CD4-positive, alpha-beta T cell (primary cell): ENCODE data around the gene LBH. TPM values are rescaled to one million over a fixed set of nuclear protein-coding genes. Genes with fewer than 3 reads are reported as not detected.

ENCODE experiments used
- ATAC-seq: fragments of 200-7000 bp; cut with Tn5 transposase; one replicate; pipeline ENCODE4 v1.10.0; 2022; ENCODE audit warnings: mild to moderate bottlenecking; ENCODE audit not compliant: poor library complexity
- CTCF ChIA-PET: fragments of 350-600 bp; sonication (Branson Sonifier 250); formaldehyde crosslinking; loops from one replicate; lab custom pipeline; 2021; ENCODE audit warnings: antibody characterized with exemption, inconsistent platforms; lab: Charles Lee
- POLR2A ChIA-PET: fragments of 350-600 bp; sonication (Branson Sonifier 250); formaldehyde crosslinking; loops from one replicate; lab custom pipeline; 2021; ENCODE audit warnings: antibody characterized with exemption, inconsistent platforms; lab: Charles Lee
- DNase-seq, 14 experiments: peaks; one replicate each; pipeline ENCODE4 v3.0.0-alpha.2; 2013 to 2020; ENCODE audit warnings: mixed read lengths in 2 of 14
- H3K27ac ChIP-seq, 2 donors: one replicate each; pipeline versions ENCODE4 v1.5.1 to v1.7.0; 2013; ENCODE audit warnings: low read length in 2 of 2, low read depth in 1 of 2, mild to moderate bottlenecking in 1 of 2
- H3K27me3 ChIP-seq, 2 experiments: 1 replicate in 1 of 2; 2 replicates in 1 of 2; pipeline versions ENCODE4 v1.6.1 to v1.7.0; 2013; ENCODE audit warnings: low read length in 2 of 2, control low read depth in 1 of 2, mild to moderate bottlenecking in 1 of 2, moderate library complexity in 1 of 2; ENCODE audit not compliant: insufficient read depth in 2 of 2, control insufficient read depth in 1 of 2
- H3K36me3 ChIP-seq: one replicate; pipeline ENCODE4 v1.6.1; 2013; ENCODE audit warnings: low read length, control low read depth; ENCODE audit not compliant: insufficient read depth
- H3K4me1 ChIP-seq: one replicate; pipeline ENCODE4 v1.6.1; 2013; ENCODE audit warnings: low read length, control low read depth; ENCODE audit not compliant: insufficient read depth
- H3K4me3 ChIP-seq: one replicate; pipeline ENCODE4 v1.5.1; 2013; ENCODE audit warnings: mild to moderate bottlenecking, low read length, moderate library complexity
- H3K9me3 ChIP-seq, 2 experiments: 1 replicate in 1 of 2; 2 replicates in 1 of 2; pipeline versions ENCODE4 v1.6.1 to v1.7.0; 2013; ENCODE audit warnings: low read length in 2 of 2, mild to moderate bottlenecking in 2 of 2, control low read depth in 1 of 2, moderate library complexity in 1 of 2; ENCODE audit not compliant: control insufficient read depth in 1 of 2, insufficient read depth in 1 of 2
- H3K27ac Mint-ChIP-seq: one replicate; pipeline ENCODE4 v1.8.0; 2020; ENCODE audit warnings: mixed read lengths
- H3K27me3 Mint-ChIP-seq: one replicate; pipeline ENCODE4 v1.8.0; 2021; ENCODE audit warnings: mixed read lengths
- H3K36me3 Mint-ChIP-seq: one replicate; pipeline ENCODE4 v1.8.0; 2021; ENCODE audit warnings: low read depth, mixed read lengths
- H3K4me1 Mint-ChIP-seq: one replicate; pipeline ENCODE4 v1.8.0; 2021; ENCODE audit warnings: low read depth, mixed read lengths
- H3K4me3 Mint-ChIP-seq: one replicate; pipeline ENCODE4 v1.8.0; 2020; ENCODE audit warnings: mild to moderate bottlenecking, mixed read lengths
- H3K9me3 Mint-ChIP-seq: one replicate; pipeline ENCODE4 v1.8.0; 2020; ENCODE audit warnings: mixed read lengths
- CTCF ChIP-seq: fragments of 200-600 bp; IDR thresholded peaks from one replicate; pipeline ENCODE4 v1.8.0; 2022; ENCODE audit warnings: antibody characterized with exemption, mild to moderate bottlenecking
- intact Hi-C, 2 experiments: fragments of 100-400 bp; cut with DNase I in 1 of 2; cut with micrococcal nuclease in 1 of 2; formaldehyde crosslinking; loops; one replicate each; pipeline versions ENCODE4 v1.15.1 to v1.9.0; 2023 to 2025; cut with DNase I, micrococcal nuclease
- total RNA-seq, 174 experiments: library from RNA in 2 of 174; stranded (reverse) in 2 of 174; gene quantifications; one replicate each; pipeline ENCODE4 v1.2.3 and lab custom pipeline; 2021 to 2026

The LBH gene
- total RNA-seq, 2 experiments from 2014 or later: 131 to 135 TPM

GRCh38 chr2:30283931-30284565 is 52.7 kb downstream of the LBH start:
- Mint-ChIP-seq H3K27me3 (no peaks in the 10 kb centered on the region), H3K36me3 (no peaks in the 10 kb centered on the region), H3K9me3 (no peaks in the 10 kb centered on the region), H3K4me3 (no peak overlapping the region), H3K27ac (no peak overlapping the region), H3K4me1 (peaks cover 35% of the 10 kb centered on the region)
- no peak for TF ChIP-seq CTCF
- no peaks in the 10 kb centered on the region for H3K27me3 ChIP-seq
- intact Hi-C loops: no loop called here
- no peak overlapping the region for H3K27ac ChIP-seq
- no peaks in the 10 kb centered on the region for H3K9me3 ChIP-seq
- H3K36me3 ChIP-seq: no peaks in the 10 kb centered on the region
- DNase-seq (no peak), ATAC-seq (no peak)
- ChIA-PET POLR2A (no interaction called here), CTCF (no interaction called here)
- H3K4me3 ChIP-seq: no peak overlapping the region
- peaks cover 10% of the 10 kb centered on the region for H3K4me1 ChIP-seq

- Mint-ChIP-seq H3K4me3 (no peak overlapping the region), H3K9me3 (no peaks in the 10 kb centered on the region), H3K27me3 (no peaks in the 10 kb centered on the region), H3K27ac (no peak overlapping the region), H3K4me1 (peaks cover 34% of the 10 kb centered on the region), H3K36me3 (no peaks in the 10 kb centered on the region)
- no peaks in the 10 kb centered on the region for H3K36me3 ChIP-seq
- H3K4me1 ChIP-seq: peaks cover 10% of the 10 kb centered on the region
- CTCF ChIA-PET: no interaction called here
- ATAC-seq: no peak
- H3K4me3 ChIP-seq: no peak overlapping the region
- POLR2A ChIA-PET: interaction anchor here (1.7 kb wide), 1 partner anchor 17 kb away, joined by 5 read pairs; no protein-coding TSS in a partner anchor
- H3K9me3 ChIP-seq: no peaks in the 10 kb centered on the region
- H3K27me3 ChIP-seq: no peaks in the 10 kb centered on the region
- no peak for TF ChIP-seq CTCF
- intact Hi-C loops: no loop called here
- no peak overlapping the region for H3K27ac ChIP-seq
- DNase-seq: no peak
Observed at GRCh38 chr2:30285758-30286157, 54.4 kb downstream of the LBH start.

DNA sequence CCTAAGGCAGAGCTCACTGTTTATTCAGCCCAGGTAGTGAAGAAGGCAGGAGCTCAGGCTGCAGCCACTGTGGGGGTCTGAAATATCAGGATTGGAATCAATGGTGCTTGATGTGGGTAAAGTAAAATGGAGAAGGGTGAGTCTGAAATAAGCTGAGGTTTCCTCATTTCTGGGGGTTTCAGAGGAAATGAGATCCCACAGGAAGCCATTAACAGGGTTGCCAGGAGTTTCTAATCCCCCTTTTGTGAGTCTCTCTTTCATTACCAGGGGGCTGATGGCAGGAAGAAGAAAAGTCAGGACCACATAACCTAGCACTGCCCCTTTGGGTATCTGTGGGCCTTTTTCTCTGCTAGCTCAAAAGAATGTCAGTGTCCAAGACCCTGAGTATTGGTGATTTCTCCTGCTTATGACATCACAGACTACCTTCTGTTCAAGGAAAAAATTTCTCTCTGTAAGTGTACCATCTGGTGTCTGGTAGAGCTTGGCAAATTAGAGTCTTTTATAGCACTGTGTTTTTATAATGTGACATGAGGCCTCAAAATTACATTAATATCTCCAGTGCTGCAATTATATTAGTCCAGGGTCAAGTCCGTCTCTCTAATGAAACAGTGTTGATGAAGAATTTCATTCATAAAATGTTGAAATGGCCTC is 56.0 kb downstream of the LBH start:
- Mint-ChIP-seq H3K27ac (peak overlapping the region; percentile 3), H3K36me3 (no peaks in the 10 kb centered on the region), H3K27me3 (no peaks in the 10 kb centered on the region), H3K9me3 (no peaks in the 10 kb centered on the region), H3K4me1 (peaks cover 34% of the 10 kb centered on the region), H3K4me3 (no peak overlapping the region)
- DNase-seq: no peak
- no peaks in the 10 kb centered on the region for H3K27me3 ChIP-seq
- no peak overlapping the region for H3K27ac ChIP-seq
- POLR2A ChIA-PET: interaction anchor here (0.9 to 2.2 kb wide), 8 partner anchors 18 to 57 kb away, joined by 3 to 11 read pairs (median 4); no protein-coding TSS in a partner anchor
- no peak overlapping the region for H3K4me3 ChIP-seq
- CTCF ChIA-PET: interaction anchor here (0.6 kb wide), 1 partner anchor 1648 kb away, joined by 3 read pairs; no protein-coding TSS in a partner anchor
- peaks cover 10% of the 10 kb centered on the region for H3K4me1 ChIP-seq
- intact Hi-C loops: no loop called here
- no peaks in the 10 kb centered on the region for H3K36me3 ChIP-seq
- H3K9me3 ChIP-seq: no peaks in the 10 kb centered on the region
- TF ChIP-seq CTCF: no peak
- ATAC-seq: no peak
